HG03354 (cell line): ENCODE measurements around the gene HBZ.
"Not testable (repeated sequence)": the region's sequence is repeated elsewhere in the genome, so short reads cannot be mapped to it uniquely, and the experiment has no call there.

Experiments
- ATAC-seq: cut with Tn5 transposase; IDR thresholded peaks from one replicate; pipeline ENCODE4 v1.9.1; 2021; ENCODE audit warnings: mild to moderate bottlenecking; ENCODE audit not compliant: unreplicated experiment, poor library complexity, severe bottlenecking

Gene HBZ

GRCh38 chr16:132120-132519, 20.3 kb upstream of the HBZ start:
- ATAC-seq: no peak

GRCh38 chr16:133716-134115, 18.7 kb upstream of the HBZ start:
- ATAC-seq: no peak

GRCh38 chr16:138049-138417, 14.4 kb upstream of the HBZ start:
- no peak for ATAC-seq

- ATAC-seq: no peak
Observed at GRCh38 chr16:140175-140857, 12.1 kb upstream of the HBZ start.

GRCh38 chr16:142405-142967, 10.0 kb upstream of the HBZ start:
- no peak for ATAC-seq

- ATAC-seq: no peak
Observed at GRCh38 chr16:143047-143446, 9.4 kb upstream of the HBZ start.

- no peak for ATAC-seq
Observed at GRCh38 chr16:143456-143855, 9.0 kb upstream of the HBZ start.

GRCh38 chr16:144797-145252, 7.6 kb upstream of the HBZ start:
- ATAC-seq: no peak

- ATAC-seq: no peak
Observed at GRCh38 chr16:146646-147045, 5.8 kb upstream of the HBZ start.

GRCh38 chr16:149024-149660, 3.3 kb upstream of the HBZ start:
- no peak for ATAC-seq

GRCh38 chr16:153129-153521, 681 bp downstream of the HBZ start:
- not testable (repeated sequence) for ATAC-seq

- ATAC-seq: not testable (repeated sequence)
Observed at GRCh38 chr16:153550-154216, 1.2 kb downstream of the HBZ start.

- ATAC-seq: no peak
Observed at GRCh38 chr16:154217-155030, 2.0 kb downstream of the HBZ start.

GRCh38 chr16:155031-155398, 2.6 kb downstream of the HBZ start:
- no peak for ATAC-seq

- ATAC-seq: no peak
Observed at GRCh38 chr16:159136-159849, 6.8 kb downstream of the HBZ start.

- ATAC-seq: not testable (repeated sequence)
Observed at GRCh38 chr16:160242-160641, 7.8 kb downstream of the HBZ start.

- ATAC-seq: no peak
Observed at GRCh38 chr16:160691-161190, 8.3 kb downstream of the HBZ start.

- no peak for ATAC-seq
Observed at GRCh38 chr16:162271-162991, 10.0 kb downstream of the HBZ start.

GRCh38 chr16:163139-163538, 10.7 kb downstream of the HBZ start:
- ATAC-seq: not testable (repeated sequence)
